IgD-negative memory B cell (primary cell): ENCODE results near the gene RAB20. TPM values are rescaled to one million over a fixed set of nuclear protein-coding genes. Genes with fewer than 3 reads are reported as not detected.
"Not testable (repeated sequence)": the region's sequence is repeated elsewhere in the genome, so short reads cannot be mapped to it uniquely, and the experiment has no call there.

Experiments
- H3K27ac Mint-ChIP-seq, 3 donors: one replicate each; pipeline ENCODE4 v1.8.0; 2020 to 2022; ENCODE audit warnings: mild to moderate bottlenecking in 3 of 3, mixed read lengths in 3 of 3, moderate library complexity in 1 of 3
- H3K27me3 Mint-ChIP-seq: one replicate; pipeline ENCODE4 v1.8.0; 2021; ENCODE audit warnings: mixed read lengths
- H3K36me3 Mint-ChIP-seq: one replicate; pipeline ENCODE4 v1.8.0; 2020; ENCODE audit warnings: mild to moderate bottlenecking, mixed read lengths
- H3K4me1 Mint-ChIP-seq, 3 donors: one replicate each; pipeline ENCODE4 v1.8.0; 2020 to 2022; ENCODE audit warnings: mixed read lengths in 3 of 3, mild to moderate bottlenecking in 1 of 3
- H3K4me3 Mint-ChIP-seq, 4 donors: one replicate each; pipeline ENCODE4 v1.8.0; 2020 to 2022; ENCODE audit warnings: mild to moderate bottlenecking in 4 of 4, mixed read lengths in 4 of 4, moderate library complexity in 3 of 4
- H3K9me3 Mint-ChIP-seq, 3 donors: one replicate each; pipeline ENCODE4 v1.8.0; 2020 to 2021; ENCODE audit warnings: mixed read lengths in 3 of 3, mild to moderate bottlenecking in 1 of 3
- polyA plus RNA-seq: library from polyadenylated mRNA; unstranded; fragments of 300-500 nt; fragmentation: Illumina TruSeq; gene quantifications from one replicate; pipeline ENCODE4 v1.2.3, GENCODE V29; 2021

RAB20 gene
- polyA plus RNA-seq, 1 donor from 2014 or later = 1.7 TPM

GRCh38 chr13:110535526-110535925 lies 26.0 kb downstream of the RAB20 start:
- H3K4me1 Mint-ChIP-seq = peaks cover 7 to 16% (median 12%) of the 10 kb centered on the region in 3 donors

DNA sequence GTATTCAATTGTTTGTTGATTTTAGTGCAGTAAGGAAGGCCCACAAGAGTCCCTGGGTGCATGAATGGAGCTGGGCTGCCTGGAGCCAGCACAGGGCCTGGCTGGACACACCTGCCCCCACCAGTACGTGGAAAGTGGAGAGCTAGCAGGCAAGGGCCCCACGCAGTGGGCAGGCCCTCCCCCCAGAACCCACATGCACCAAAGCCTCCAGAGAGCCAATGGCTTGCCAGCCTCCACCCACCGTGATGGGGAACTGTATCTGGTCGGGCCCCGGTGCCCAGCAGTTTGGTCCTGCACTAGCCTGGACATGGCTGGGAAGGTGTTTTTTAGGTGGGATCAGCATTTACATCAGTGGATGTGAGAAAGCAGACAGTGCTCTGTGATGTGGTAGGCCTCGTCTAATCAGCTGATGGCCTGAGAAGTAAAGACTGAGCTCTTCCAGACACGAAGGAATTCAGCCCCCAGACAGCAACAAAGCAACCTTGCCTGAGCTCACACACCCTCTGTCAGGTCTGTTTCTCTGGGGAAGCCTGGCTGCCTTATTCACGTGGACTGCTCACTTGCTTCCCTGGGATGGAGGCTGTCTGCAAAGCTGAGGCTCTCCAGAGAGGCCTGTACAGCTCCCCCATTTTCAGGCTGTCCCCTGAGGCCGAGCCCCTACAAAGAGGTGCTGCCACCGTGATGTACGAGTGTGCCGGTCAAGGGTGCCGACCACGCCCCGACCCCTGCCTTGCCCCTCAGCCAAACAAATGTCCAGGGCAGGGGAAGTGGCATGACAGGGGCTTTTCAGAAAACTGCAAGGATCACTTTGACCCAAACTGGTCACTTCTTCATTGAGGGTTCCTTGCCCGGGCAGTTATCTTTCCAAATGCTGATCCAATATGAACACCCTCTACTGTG lies 27.5 kb downstream of the RAB20 start:
- Mint-ChIP-seq H3K4me3 (no peak overlapping the region), H3K4me1 (peaks cover 7 to 13% (median 12%) of the 10 kb centered on the region in 3 donors), H3K9me3 (no peaks in the 10 kb centered on the region), H3K27me3 (peaks cover 2% of the 10 kb centered on the region), H3K36me3 (peaks cover 3% of the 10 kb centered on the region), H3K27ac (no peak overlapping the region)

More at GRCh38 chr13:110535526-110535925, 26.0 kb downstream of the RAB20 start:
- Mint-ChIP-seq H3K36me3 (peaks cover 3% of the 10 kb centered on the region), H3K27me3 (peaks cover 2% of the 10 kb centered on the region), H3K9me3 (no peaks in the 10 kb centered on the region), H3K4me3 (no peak overlapping the region), H3K27ac (no peak overlapping the region)

DNA sequence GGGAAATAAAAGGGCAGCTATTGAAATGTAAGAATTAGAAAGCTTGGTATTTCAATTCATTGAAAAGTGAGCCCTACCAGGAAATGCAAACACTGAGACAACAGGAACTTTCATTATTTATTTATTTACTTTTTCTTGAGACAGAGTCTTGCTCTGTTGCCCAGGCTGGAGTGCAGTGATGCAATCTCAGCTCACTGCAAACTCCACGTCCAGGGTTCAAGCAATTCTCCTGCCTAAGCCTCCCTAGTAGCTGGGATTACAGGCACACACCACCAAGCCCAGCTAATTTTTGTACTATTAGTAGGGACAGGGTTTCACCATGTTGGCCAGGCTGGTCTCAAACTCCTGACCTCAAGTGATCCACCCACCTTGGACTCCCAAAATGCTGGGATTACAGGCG lies 29.3 kb downstream of the RAB20 start:
- not testable (repeated sequence) for H3K36me3 Mint-ChIP-seq, H3K4me3 Mint-ChIP-seq, H3K27me3 Mint-ChIP-seq, H3K27ac Mint-ChIP-seq, H3K4me1 Mint-ChIP-seq, H3K9me3 Mint-ChIP-seq

- peaks cover 3% of the 10 kb centered on the region for H3K36me3 Mint-ChIP-seq
- H3K9me3 Mint-ChIP-seq = no peaks in the 10 kb centered on the region
- H3K4me1 Mint-ChIP-seq = peaks cover 3 to 9% (median 5%) of the 10 kb centered on the region in 3 donors
- no peak overlapping the region for H3K4me3 Mint-ChIP-seq
- peaks cover 2% of the 10 kb centered on the region for H3K27me3 Mint-ChIP-seq
- H3K27ac Mint-ChIP-seq = peak overlapping the region in 1 of 3 donors; percentile 33
These were observed 29.8 kb downstream of the RAB20 start for GRCh38 chr13:110531671-110532083.

DNA sequence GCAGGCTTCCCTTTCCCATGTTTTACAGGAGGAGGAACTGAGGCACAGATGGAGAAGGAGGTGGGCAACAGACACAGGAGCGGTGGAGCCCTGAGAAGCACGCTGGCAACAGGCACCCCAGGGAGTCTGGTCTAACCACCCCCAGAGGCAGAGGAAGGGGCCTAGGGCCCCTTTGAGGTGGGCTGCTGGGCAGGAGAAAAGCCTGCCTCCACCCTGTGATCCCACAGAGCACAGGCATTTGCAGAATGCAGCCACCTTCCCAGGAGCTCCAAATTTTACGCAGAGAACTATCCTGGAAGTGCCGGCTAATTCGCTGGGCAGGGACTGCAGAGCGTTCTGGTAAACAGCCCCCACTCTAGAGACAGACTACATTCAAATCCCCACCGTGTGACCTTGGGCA lies 30.4 kb downstream of the RAB20 start:
- Mint-ChIP-seq H3K36me3 (peaks cover 3% of the 10 kb centered on the region), H3K9me3 (no peaks in the 10 kb centered on the region), H3K27me3 (peaks cover 2% of the 10 kb centered on the region), H3K4me1 (peaks cover 0 to 5% (median 0%) of the 10 kb centered on the region in 3 donors), H3K4me3 (no peak overlapping the region), H3K27ac (no peak overlapping the region)

DNA sequence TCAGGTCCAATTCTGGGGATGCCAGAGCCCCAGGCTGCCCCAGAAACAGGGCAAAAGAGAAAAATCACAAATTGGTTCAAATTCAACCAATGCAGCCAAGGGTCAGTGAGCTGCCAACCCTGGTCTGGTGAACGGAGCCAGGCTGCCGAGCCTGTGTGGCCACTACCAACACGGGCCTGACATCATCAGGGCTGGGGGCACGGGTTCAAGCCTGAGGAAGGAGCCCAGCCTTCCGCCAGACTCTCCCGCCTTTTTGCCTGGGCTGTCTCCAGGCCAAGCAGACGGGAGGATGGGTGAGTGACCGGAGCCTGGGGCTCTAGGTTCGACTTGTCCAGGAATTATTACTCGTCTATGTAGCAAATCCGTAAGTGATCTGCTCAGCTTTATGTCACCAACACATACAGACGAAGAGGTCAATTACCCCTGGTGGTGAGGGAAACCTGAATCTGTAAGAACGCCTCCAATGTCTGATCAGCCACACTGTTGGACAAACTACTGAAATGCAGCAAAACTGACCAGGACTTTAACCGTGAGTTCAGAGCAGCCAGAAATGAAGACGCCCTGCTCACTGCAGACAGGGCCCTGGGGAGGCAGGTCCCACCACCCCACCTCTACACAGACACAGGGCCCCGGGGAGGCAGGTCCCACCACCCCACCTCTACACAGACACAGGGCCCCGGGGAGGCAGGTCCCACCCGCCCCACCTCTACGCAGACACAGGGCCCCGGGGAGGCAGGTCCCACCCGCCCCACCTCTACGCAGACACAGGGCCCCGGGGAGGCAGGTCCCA lies 31.8 kb downstream of the RAB20 start:
- Mint-ChIP-seq H3K4me1 (peaks cover 0 to 11% (median 9%) of the 10 kb centered on the region in 3 donors), H3K27me3 (peaks cover 6% of the 10 kb centered on the region), H3K36me3 (peaks cover 3% of the 10 kb centered on the region), H3K9me3 (no peaks in the 10 kb centered on the region), H3K4me3 (no peak overlapping the region), H3K27ac (no peak overlapping the region)

DNA sequence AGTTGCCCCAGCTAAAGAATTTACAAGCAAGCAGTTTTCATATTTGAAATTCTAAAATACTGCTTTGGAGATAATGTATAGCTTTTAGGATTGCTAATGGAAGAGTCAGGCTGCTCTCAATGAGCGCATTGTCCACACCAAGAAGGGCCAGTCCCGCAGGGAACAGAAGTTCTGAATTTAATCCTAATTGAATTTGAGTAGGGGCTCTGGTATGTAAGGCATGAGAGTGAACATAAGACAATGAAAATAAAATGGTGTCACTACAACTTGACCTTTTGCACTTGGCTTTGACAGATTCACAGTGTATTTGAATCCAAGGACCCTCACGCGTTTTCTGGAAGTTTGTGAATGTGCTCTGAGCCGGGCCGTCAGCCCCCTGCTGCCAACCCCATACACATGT lies 32.6 kb downstream of the RAB20 start:
- Mint-ChIP-seq H3K36me3 (peaks cover 3% of the 10 kb centered on the region), H3K4me3 (no peak overlapping the region)

GRCh38 chr13:110528371-110528770 lies 33.2 kb downstream of the RAB20 start:
- H3K27me3 Mint-ChIP-seq = peaks cover 11% of the 10 kb centered on the region
- H3K9me3 Mint-ChIP-seq = no peaks in the 10 kb centered on the region
- no peak overlapping the region for H3K27ac Mint-ChIP-seq
- peaks cover 0 to 14% (median 9%) of the 10 kb centered on the region in 3 donors for H3K4me1 Mint-ChIP-seq
- H3K36me3 Mint-ChIP-seq = peaks cover 3% of the 10 kb centered on the region
- H3K4me3 Mint-ChIP-seq = peak overlapping the region in 1 of 4 donors; percentile 28

More for the DNA sequence above, 32.6 kb downstream of the RAB20 start:
- Mint-ChIP-seq H3K4me1 (peaks cover 0 to 14% (median 9%) of the 10 kb centered on the region in 3 donors), H3K9me3 (no peaks in the 10 kb centered on the region), H3K27me3 (peaks cover 11% of the 10 kb centered on the region), H3K27ac (no peak overlapping the region)

DNA sequence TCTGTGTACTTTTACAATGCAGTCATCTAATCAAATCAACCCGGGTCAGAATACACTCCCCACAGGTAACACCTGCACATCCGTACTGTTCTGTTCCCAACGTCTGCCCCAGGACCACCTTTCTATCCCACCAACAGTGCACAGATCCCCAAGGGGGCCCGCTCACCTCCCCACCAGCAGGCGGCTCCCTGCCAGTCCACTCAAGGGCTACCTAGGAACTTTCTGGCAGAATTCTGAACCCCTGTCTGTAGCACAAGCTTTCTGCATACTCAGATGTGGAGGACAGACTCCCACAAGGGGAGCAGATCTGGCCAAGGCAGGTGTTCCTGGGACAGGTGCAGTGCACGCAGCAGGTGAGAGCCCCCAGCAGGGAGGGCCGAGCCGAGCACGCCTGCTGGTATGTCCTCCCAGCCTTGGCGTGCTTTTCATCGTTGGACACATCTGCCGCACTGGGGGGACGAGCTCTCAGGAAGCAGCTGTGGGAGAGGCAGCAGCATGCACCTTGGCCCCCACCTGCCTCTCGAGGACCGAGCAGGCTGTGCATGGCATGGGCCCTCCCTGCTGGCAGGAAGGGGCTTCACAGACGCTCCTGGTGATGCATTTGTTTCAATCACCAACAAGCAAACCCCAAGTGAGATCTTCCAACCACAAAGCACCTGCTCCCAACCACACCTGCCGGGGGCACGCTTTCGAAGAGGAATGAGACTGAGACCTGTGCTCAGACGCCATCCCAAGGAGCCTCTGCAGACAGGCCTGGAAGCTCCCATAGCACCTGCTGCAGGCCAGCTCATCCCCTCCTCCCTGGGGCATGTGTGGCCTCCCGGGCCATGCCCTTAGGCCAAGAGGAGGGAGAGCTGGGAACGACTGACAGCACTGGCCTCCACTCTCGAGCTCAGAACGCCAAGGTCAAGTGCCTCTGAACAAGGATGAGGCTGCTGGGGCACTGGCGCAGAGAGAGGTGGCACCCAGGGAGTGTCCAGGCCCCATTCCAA lies 35.9 kb downstream of the RAB20 start:
- Mint-ChIP-seq H3K36me3 (peaks cover 2% of the 10 kb centered on the region), H3K4me1 (peaks cover 3 to 14% (median 13%) of the 10 kb centered on the region in 3 donors), H3K9me3 (no peaks in the 10 kb centered on the region), H3K4me3 (peak overlapping the region in 1 of 4 donors; percentile 23), H3K27ac (peak overlapping the region in 1 of 3 donors; percentile 84), H3K27me3 (peaks cover 19% of the 10 kb centered on the region)

DNA sequence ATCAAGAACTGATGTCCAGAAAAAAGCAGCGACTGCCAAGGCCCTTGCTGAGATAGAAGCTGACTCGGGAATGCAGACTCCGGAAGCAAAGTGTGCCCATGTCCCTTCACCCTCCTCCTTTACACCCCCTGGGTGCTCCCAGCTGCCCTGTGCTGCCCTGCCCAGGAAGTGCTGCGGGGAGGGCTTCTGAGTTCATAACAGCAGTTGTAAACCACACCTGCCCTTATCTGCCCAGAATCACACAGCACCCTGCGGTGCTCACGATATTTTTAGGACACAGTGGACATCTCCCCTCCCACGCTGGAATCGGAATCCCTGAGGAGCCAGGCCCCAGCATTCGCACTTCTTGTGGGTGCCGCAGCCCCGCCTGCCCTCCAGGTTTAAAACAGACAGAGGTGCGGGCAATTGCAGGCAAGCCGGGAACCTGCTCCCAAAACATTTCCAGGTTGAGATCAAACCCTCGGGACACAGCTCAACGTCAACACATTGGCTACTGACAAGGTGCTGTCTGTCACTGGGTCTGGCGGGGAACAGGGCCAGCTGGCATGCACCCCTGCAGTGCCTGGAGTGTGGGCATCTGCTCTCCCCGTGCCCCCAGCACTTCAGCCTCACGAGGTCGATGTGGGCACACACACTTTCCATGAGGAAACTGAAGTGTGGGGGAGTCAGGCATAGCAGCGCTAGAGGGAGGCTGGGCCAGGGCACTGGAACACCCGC lies 36.8 kb downstream of the RAB20 start:
- Mint-ChIP-seq H3K4me3 (peak overlapping the region in 2 of 4 donors; percentile 22 to 73), H3K4me1 (peaks cover 3 to 14% (median 13%) of the 10 kb centered on the region in 3 donors), H3K27me3 (peaks cover 20% of the 10 kb centered on the region), H3K27ac (no peak overlapping the region), H3K36me3 (peaks cover 2% of the 10 kb centered on the region), H3K9me3 (no peaks in the 10 kb centered on the region)

DNA sequence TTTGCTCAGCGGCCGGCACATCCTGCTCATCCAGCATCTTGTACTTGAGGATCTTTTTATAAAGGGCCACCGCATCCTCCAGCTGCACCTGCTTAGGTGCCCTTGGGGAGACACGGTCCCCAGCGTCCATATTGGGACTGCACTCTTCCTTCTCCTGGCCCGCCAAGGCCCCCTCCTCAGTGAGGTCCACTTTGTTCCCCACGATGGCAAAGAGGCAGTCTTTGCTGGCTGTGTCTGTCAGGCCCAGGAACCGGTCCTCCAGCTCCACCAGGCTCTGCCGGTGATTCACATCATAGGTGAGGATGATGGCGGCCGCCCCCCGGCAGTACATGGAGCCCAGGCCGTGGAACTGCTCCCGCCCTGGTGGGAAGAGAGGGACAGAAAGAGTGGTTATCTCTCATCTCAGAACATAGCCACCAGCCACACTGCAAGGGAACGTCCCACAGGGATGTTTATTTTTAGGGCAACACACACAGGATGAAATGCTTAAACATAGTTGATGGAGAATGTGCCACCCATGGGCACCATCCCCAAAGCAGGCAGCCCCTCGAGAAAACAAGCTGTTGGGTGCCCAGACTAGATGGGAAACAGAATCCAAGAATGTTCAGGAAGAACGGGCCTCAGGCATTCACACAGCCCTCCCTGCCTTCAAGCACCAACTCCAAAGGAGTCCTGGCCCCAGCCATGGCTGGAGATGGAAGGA lies 37.5 kb downstream of the RAB20 start:
- no peak overlapping the region for H3K27ac Mint-ChIP-seq
- no peaks in the 10 kb centered on the region for H3K9me3 Mint-ChIP-seq
- H3K4me3 Mint-ChIP-seq = peak overlapping the region in 2 of 4 donors; percentile 22 to 63

DNA sequence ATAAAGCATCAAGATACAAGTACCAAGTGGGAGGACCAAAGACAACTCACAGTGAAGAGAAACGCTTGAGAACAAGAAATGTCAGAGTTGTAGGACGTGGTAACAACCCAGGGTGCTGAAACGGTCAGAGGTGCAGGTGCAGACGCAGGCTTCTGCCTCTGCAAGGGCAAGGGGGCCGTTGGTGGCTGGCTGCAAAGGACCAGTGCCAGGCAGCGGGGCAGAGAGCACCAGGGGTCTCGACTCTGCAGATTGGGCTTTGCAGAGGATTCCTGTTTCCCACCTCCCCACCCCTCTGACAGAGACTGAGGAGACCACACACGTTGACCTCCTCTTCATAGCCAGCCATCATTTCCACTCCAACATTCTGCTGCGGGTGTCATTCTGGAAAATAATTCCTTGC lies 38.3 kb downstream of the RAB20 start:
- H3K9me3 Mint-ChIP-seq = no peaks in the 10 kb centered on the region
- H3K27me3 Mint-ChIP-seq = peaks cover 20% of the 10 kb centered on the region
- peaks cover 2% of the 10 kb centered on the region for H3K36me3 Mint-ChIP-seq

More for the DNA sequence above, 37.5 kb downstream of the RAB20 start:
- H3K36me3 Mint-ChIP-seq = peaks cover 2% of the 10 kb centered on the region
- peaks cover 20% of the 10 kb centered on the region for H3K27me3 Mint-ChIP-seq
- peaks cover 3 to 14% (median 13%) of the 10 kb centered on the region in 3 donors for H3K4me1 Mint-ChIP-seq

GRCh38 chr13:110522721-110523120 lies 38.8 kb downstream of the RAB20 start:
- Mint-ChIP-seq H3K4me1 (peaks cover 3 to 13% (median 12%) of the 10 kb centered on the region in 3 donors), H3K27me3 (peaks cover 20% of the 10 kb centered on the region), H3K27ac (no peak overlapping the region), H3K4me3 (peak overlapping the region in 1 of 4 donors; percentile 67), H3K9me3 (no peaks in the 10 kb centered on the region), H3K36me3 (peaks cover 2% of the 10 kb centered on the region)

More for the DNA sequence above, 38.3 kb downstream of the RAB20 start:
- Mint-ChIP-seq H3K27ac (no peak overlapping the region), H3K4me1 (peaks cover 3 to 13% (median 12%) of the 10 kb centered on the region in 3 donors), H3K4me3 (peak overlapping the region in 1 of 4 donors; percentile 67)
